COLO668 (cell line): ENCODE data around the gene ARNT2.

Source experiments
- DNase-seq: peaks from one replicate; lab custom pipeline; 2025; ENCODE audit not compliant: unreplicated experiment; lab: John Stamatoyannopoulos, UW

The ARNT2 gene

GRCh38 chr15:80569656-80570055 lies 165.5 kb downstream of the ARNT2 start:
- no peak for DNase-seq

- DNase-seq: no peak
Observed at GRCh38 chr15:80570553-80570952, 166.4 kb downstream of the ARNT2 start.

- no peak for DNase-seq
Observed at GRCh38 chr15:80572337-80572736, 168.2 kb downstream of the ARNT2 start.

- no peak for DNase-seq
Observed at GRCh38 chr15:80573606-80574005, 169.4 kb downstream of the ARNT2 start.

GRCh38 chr15:80574590-80574989 lies 170.4 kb downstream of the ARNT2 start:
- DNase-seq: no peak

- DNase-seq: no peak
Observed at GRCh38 chr15:80576519-80577090, 172.4 kb downstream of the ARNT2 start.

- DNase-seq: no peak
Observed at GRCh38 chr15:80577552-80578205, 173.5 kb downstream of the ARNT2 start.

- DNase-seq: no peak
Observed at GRCh38 chr15:80578206-80578595, 174.0 kb downstream of the ARNT2 start.

- DNase-seq: no peak
Observed at GRCh38 chr15:80578871-80579270, 174.7 kb downstream of the ARNT2 start.

- DNase-seq: no peak
Observed at GRCh38 chr15:80579611-80580010, 175.4 kb downstream of the ARNT2 start.

- no peak for DNase-seq
Observed at GRCh38 chr15:80580106-80580505, 175.9 kb downstream of the ARNT2 start.

GRCh38 chr15:80580536-80581260 lies 176.5 kb downstream of the ARNT2 start:
- DNase-seq: no peak

- DNase-seq: no peak
Observed at GRCh38 chr15:80581976-80582375, 177.8 kb downstream of the ARNT2 start.

GRCh38 chr15:80582816-80583423 lies 178.7 kb downstream of the ARNT2 start:
- DNase-seq: no peak

GRCh38 chr15:80584561-80584964 lies 180.4 kb downstream of the ARNT2 start:
- no peak for DNase-seq

GRCh38 chr15:80584973-80585525 lies 180.9 kb downstream of the ARNT2 start:
- DNase-seq: no peak

- no peak for DNase-seq
Observed at GRCh38 chr15:80585544-80586018, 181.4 kb downstream of the ARNT2 start.

- DNase-seq: no peak
Observed at GRCh38 chr15:80586161-80586560, 182.0 kb downstream of the ARNT2 start.

GRCh38 chr15:80587007-80587406 lies 182.8 kb downstream of the ARNT2 start:
- DNase-seq: no peak

- DNase-seq: no peak
Observed at GRCh38 chr15:80587816-80588456, 183.8 kb downstream of the ARNT2 start.

GRCh38 chr15:80588801-80589200 lies 184.6 kb downstream of the ARNT2 start:
- no peak for DNase-seq
